ENCODE data around the gene CHRNA9. TPM values are rescaled to one million over a fixed set of nuclear protein-coding genes. Genes with fewer than 3 reads are reported as not detected.
A peak's percentile ranks its signal among the peaks of the same experiment; 100 is the strongest.

The CHRNA9 gene
- total and polyA plus RNA-seq, 2 experiments from 2014 or later: not detected

GRCh38 chr4:40321574-40322275, 13.4 kb upstream of the CHRNA9 start:
- Histone ChIP-seq H3K4me1 (ENCODE audit: low read depth) (no peaks in the 10 kb centered on the region), H3K4me3 (no peak overlapping the region), H3K27me3 (no peaks in the 10 kb centered on the region), H3K27ac (no peak overlapping the region), H3K36me3 (no peaks in the 10 kb centered on the region), H3K9me3 (ENCODE audit: low read depth) (no peaks in the 10 kb centered on the region)
- TF ChIP-seq, protein P1, sequence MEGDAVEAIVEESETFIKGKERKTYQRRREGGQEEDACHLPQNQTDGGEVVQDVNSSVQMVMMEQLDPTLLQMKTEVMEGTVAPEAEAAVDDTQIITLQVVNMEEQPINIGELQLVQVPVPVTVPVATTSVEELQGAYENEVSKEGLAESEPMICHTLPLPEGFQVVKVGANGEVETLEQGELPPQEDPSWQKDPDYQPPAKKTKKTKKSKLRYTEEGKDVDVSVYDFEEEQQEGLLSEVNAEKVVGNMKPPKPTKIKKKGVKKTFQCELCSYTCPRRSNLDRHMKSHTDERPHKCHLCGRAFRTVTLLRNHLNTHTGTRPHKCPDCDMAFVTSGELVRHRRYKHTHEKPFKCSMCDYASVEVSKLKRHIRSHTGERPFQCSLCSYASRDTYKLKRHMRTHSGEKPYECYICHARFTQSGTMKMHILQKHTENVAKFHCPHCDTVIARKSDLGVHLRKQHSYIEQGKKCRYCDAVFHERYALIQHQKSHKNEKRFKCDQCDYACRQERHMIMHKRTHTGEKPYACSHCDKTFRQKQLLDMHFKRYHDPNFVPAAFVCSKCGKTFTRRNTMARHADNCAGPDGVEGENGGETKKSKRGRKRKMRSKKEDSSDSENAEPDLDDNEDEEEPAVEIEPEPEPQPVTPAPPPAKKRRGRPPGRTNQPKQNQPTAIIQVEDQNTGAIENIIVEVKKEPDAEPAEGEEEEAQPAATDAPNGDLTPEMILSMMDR (IDR thresholded peaks at IDR 0.05; ENCODE audit: low read depth, low read length): no peak
- peak in 1 of 2 donors; percentile 53 for DNase-seq (ENCODE audit: low read depth in 1 of 2, low spot score in 1 of 2)

GRCh38 chr4:40322811-40323210, 12.3 kb upstream of the CHRNA9 start:
- no peaks in the 10 kb centered on the region for H3K27me3 ChIP-seq
- H3K9me3 ChIP-seq (ENCODE audit: low read depth): no peaks in the 10 kb centered on the region
- no peak overlapping the region for H3K4me3 ChIP-seq
- H3K36me3 ChIP-seq: no peaks in the 10 kb centered on the region
- H3K27ac ChIP-seq: no peak overlapping the region
- H3K4me1 ChIP-seq (ENCODE audit: low read depth): peaks cover 10% of the 10 kb centered on the region
- DNase-seq (ENCODE audit: low read depth in 1 of 2, low spot score in 1 of 2): no peak
- TF ChIP-seq, protein P1 (IDR thresholded peaks at IDR 0.05; ENCODE audit: low read depth, low read length): no peak

- no peak for DNase-seq (ENCODE audit: low read depth in 1 of 2, low spot score in 1 of 2)
Observed at GRCh38 chr4:40323866-40324265, 11.3 kb upstream of the CHRNA9 start.

DNA sequence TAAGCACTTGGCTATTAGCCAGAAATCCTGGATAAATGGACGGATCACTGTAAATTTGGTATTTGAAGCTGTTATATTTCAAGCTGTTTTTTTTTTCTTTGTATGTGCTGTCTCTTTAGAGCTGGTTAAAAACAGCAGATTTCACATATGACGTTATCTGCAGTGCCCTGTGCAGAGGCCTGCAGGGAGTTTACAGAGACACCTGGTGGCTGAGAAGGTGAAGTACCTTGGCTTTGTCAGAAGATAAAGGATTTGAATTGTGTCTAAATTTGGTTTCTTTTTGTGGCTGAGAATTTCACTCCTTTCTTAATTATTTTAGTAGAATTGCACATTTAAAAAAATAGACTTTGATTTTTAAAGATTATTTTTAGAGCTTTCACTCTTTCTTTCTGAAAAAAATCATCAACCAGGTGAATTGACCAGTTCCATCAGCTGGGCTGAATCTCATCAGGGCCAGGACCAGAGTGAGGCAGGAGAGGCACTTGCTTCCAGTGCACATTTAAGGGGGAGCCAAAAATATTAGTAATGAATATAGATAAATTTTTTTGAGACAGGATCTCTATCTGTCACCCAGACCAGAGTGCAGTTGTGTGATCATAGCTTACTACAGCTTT, 9.6 kb upstream of the CHRNA9 start:
- Histone ChIP-seq H3K4me3 (no peak overlapping the region), H3K27me3 (no peaks in the 10 kb centered on the region), H3K27ac (no peak overlapping the region), H3K36me3 (no peaks in the 10 kb centered on the region), H3K4me1 (ENCODE audit: low read depth) (peaks cover 11% of the 10 kb centered on the region), H3K9me3 (ENCODE audit: low read depth) (no peaks in the 10 kb centered on the region)
- peak; percentile 67 to 80 for DNase-seq (ENCODE audit: low read depth in 1 of 2, low spot score in 1 of 2)
- TF ChIP-seq, protein P1 (IDR thresholded peaks at IDR 0.05; ENCODE audit: low read depth, low read length): peak; percentile 81

More at GRCh38 chr4:40323866-40324265, 11.3 kb upstream of the CHRNA9 start:
- TF ChIP-seq, protein P1 (IDR thresholded peaks at IDR 0.05; ENCODE audit: low read depth, low read length): no peak
- no peaks in the 10 kb centered on the region for H3K9me3 ChIP-seq (ENCODE audit: low read depth)
- no peak overlapping the region for H3K4me3 ChIP-seq
- H3K36me3 ChIP-seq: no peaks in the 10 kb centered on the region
- H3K27me3 ChIP-seq: no peaks in the 10 kb centered on the region
- peaks cover 11% of the 10 kb centered on the region for H3K4me1 ChIP-seq (ENCODE audit: low read depth)
- H3K27ac ChIP-seq: no peak overlapping the region

GRCh38 chr4:40327340-40327739, 7.8 kb upstream of the CHRNA9 start:
- DNase-seq (ENCODE audit: low read depth in 1 of 2, low spot score in 1 of 2): peak in 1 of 2 donors; percentile 55

More at GRCh38 chr4:40327340-40327739, 7.8 kb upstream of the CHRNA9 start:
- no peaks in the 10 kb centered on the region for H3K27me3 ChIP-seq
- peaks cover 11% of the 10 kb centered on the region for H3K4me1 ChIP-seq (ENCODE audit: low read depth)
- no peaks in the 10 kb centered on the region for H3K36me3 ChIP-seq
- no peaks in the 10 kb centered on the region for H3K9me3 ChIP-seq (ENCODE audit: low read depth)
- H3K4me3 ChIP-seq: no peak overlapping the region
- TF ChIP-seq, protein P1 (IDR thresholded peaks at IDR 0.05; ENCODE audit: low read depth, low read length): no peak
- H3K27ac ChIP-seq: no peak overlapping the region

Measured in cardiac muscle cell (in vitro differentiated cells and primary cell).